Fibroblast of skin of left biceps (primary cell): ENCODE results near the gene PSD4.

Experiments
- DNase-seq, 2 experiments: peaks; one replicate each; pipeline ENCODE4 v3.0.0-alpha.2; 2013; ENCODE audit warnings: low read depth in 2 of 2

Gene PSD4

GRCh38 chr2:113173542-113174375, at the start of gene PSD4:
Gene PSD4 (plus strand): TSS chr2:113173971. CDS start chr2:113182457, 8,486 bp downstream.
- DNase-seq, result no peak

GRCh38 chr2:113124181-113124961, 49.4 kb upstream of the PSD4 start:
- DNase-seq, result no peak

GRCh38 chr2:113124984-113125855, 48.6 kb upstream of the PSD4 start:
- no peak for DNase-seq

- no peak for DNase-seq
Measured at GRCh38 chr2:113126845-113127645, 46.7 kb upstream of the PSD4 start, which contains the start of gene IL1RN. Gene IL1RN (plus strand): TSS chr2:113127598. CDS start chr2:113127625, 27 bp downstream.

GRCh38 chr2:113127646-113128570, 45.9 kb upstream of the PSD4 start:
- DNase-seq, result no peak

GRCh38 chr2:113129519-113130078, 44.2 kb upstream of the PSD4 start:
- DNase-seq, result no peak

GRCh38 chr2:113131352-113132185, 42.2 kb upstream of the PSD4 start:
- DNase-seq, result no peak

GRCh38 chr2:113132414-113133021, 41.3 kb upstream of the PSD4 start:
- DNase-seq, result no peak

GRCh38 chr2:113133704-113134598, 39.8 kb upstream of the PSD4 start:
- no peak for DNase-seq

GRCh38 chr2:113134717-113135116, 39.1 kb upstream of the PSD4 start:
- no peak for DNase-seq

- no peak for DNase-seq
Measured at GRCh38 chr2:113135317-113135716, 38.5 kb upstream of the PSD4 start.

- no peak for DNase-seq
Measured at GRCh38 chr2:113136828-113137775, 36.7 kb upstream of the PSD4 start.

GRCh38 chr2:113137827-113138226, 35.9 kb upstream of the PSD4 start:
- no peak for DNase-seq

- DNase-seq, result peak in 1 of 2 experiments; percentile 23
Measured at GRCh38 chr2:113138428-113139322, 35.1 kb upstream of the PSD4 start.

- DNase-seq, result no peak
Measured at GRCh38 chr2:113141451-113141850, 32.3 kb upstream of the PSD4 start.
